IgD-negative memory B cell (primary cell): ENCODE results near the gene ABHD15. TPM values are rescaled to one million over a fixed set of nuclear protein-coding genes. Genes with fewer than 3 reads are reported as not detected.

Experiments used
- H3K27ac Mint-ChIP-seq, 3 donors: one replicate each; pipeline ENCODE4 v1.8.0; 2020 to 2022; ENCODE audit warnings: mild to moderate bottlenecking in 3 of 3, mixed read lengths in 3 of 3, moderate library complexity in 1 of 3
- H3K27me3 Mint-ChIP-seq: one replicate; pipeline ENCODE4 v1.8.0; 2021; ENCODE audit warnings: mixed read lengths
- H3K36me3 Mint-ChIP-seq: one replicate; pipeline ENCODE4 v1.8.0; 2020; ENCODE audit warnings: mild to moderate bottlenecking, mixed read lengths
- H3K4me1 Mint-ChIP-seq, 3 donors: one replicate each; pipeline ENCODE4 v1.8.0; 2020 to 2022; ENCODE audit warnings: mixed read lengths in 3 of 3, mild to moderate bottlenecking in 1 of 3
- H3K4me3 Mint-ChIP-seq, 4 donors: one replicate each; pipeline ENCODE4 v1.8.0; 2020 to 2022; ENCODE audit warnings: mild to moderate bottlenecking in 4 of 4, mixed read lengths in 4 of 4, moderate library complexity in 3 of 4
- H3K9me3 Mint-ChIP-seq, 3 donors: one replicate each; pipeline ENCODE4 v1.8.0; 2020 to 2021; ENCODE audit warnings: mixed read lengths in 3 of 3, mild to moderate bottlenecking in 1 of 3
- polyA plus RNA-seq: library from polyadenylated mRNA; unstranded; fragments of 300-500 nt; fragmentation: Illumina TruSeq; gene quantifications from one replicate; pipeline ENCODE4 v1.2.3, GENCODE V29; 2021

Gene ABHD15
- polyA plus RNA-seq, 1 donor from 2014 or later = 11.7 TPM

DNA sequence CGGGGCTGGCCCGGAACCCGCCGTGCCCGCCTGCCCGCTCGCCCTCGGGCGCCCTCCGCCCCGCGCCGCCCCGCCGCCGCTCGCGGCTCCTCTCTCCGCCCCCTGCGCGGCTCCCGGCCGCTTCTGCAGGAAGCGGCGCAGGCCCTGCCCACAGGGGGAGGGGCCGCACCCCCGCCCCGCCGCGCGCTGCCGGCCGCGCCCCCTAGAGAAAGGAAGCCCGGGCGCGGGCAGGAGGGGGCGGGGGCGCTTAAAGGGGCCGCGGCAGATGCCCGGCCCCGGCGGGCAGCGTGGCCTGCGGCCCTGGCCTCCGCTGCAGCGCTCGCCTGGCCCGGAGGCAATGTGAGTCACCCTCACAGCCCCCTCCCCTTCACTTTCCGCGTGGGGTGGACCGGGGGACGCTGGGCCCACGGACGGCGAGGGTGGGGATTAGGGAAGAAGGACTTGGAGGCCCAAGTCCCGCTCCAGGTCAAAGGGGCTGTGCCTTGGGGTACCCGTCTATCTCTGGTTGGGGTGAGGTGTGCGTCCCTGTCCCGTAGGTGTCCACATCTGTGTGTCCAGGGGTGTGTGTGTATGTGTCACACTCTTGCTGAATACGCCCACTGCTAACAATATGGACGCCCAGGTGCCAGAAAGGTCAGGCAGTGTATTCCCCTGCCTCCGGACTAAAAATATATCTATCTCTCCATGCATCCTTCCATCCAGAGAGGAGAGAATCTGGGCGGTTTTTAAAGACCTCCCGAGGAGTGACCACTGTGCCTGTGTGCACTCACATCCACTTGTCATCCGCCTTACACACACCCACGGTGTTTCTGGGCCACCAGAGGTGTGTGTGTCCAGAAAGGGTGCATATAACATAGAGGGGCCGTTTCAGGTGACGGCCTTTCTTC lies 22.9 kb upstream of the ABHD15 start, which contains the start of gene GIT1:
TSS of gene GIT1 (minus strand) at position 125 of the 887 bp plus-strand sequence. CDS start 270 bp downstream, outside the sequence.
- H3K27ac Mint-ChIP-seq = peak within 1 kb of the TSS; percentile 59 to 90 (median 86)
- H3K4me1 Mint-ChIP-seq = peaks cover 23 to 39% (median 37%) of the 10 kb centered on the region in 3 donors
- no peaks in the 10 kb centered on the region for H3K36me3 Mint-ChIP-seq
- H3K4me3 Mint-ChIP-seq = peak within 1 kb of the TSS; percentile 89 to 98 (median 92)
- no peaks in the 10 kb centered on the region for H3K9me3 Mint-ChIP-seq
- H3K27me3 Mint-ChIP-seq = no peaks in the 10 kb centered on the region

DNA sequence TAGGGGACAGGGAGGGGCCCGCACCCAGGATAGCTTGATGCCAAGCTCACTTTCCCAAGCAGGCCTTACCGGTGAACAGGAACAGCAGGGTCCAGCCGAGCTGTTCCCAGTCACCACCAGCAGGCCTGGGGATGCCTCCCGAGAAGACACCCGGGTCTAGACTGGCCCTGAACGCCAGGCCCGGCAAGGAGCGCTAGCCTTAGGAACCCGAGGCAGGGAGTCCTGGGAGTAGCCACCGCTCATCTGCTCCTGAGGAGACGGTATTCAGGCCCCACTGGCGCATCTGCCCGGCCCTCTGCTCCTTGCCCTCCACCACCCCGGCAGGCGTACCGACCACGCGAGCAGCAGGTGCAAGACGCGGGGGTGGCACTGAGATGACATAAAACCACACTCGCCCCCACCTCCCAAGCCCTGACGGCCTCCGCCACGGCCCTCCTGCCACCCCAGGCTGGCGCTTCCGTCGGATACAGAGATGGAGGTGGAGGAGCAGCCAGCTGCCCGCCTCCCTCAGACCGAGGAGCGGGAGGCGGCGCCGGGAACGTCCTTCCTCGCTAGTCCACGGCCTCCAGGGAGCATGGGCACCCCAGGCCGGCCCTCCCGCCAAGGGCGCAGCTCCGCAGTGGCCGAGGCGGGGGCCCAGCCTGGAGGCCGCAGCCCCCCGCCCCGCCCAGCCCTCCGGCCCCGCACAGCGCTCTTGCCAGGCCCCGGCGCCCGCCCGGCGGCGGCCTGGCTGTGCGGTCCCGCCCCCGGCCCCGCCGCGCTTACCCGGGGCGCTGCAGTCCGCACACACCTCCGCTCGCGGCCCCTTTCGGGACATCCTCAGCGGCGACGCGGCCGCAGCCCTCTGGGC lies 21.9 kb upstream of the ABHD15 start:
- Mint-ChIP-seq H3K9me3 (no peaks in the 10 kb centered on the region), H3K27me3 (no peaks in the 10 kb centered on the region), H3K27ac (peak overlapping the region; percentile 84 to 93 (median 86)), H3K4me3 (peak overlapping the region; percentile 87 to 98 (median 92)), H3K4me1 (peaks cover 28 to 46% (median 43%) of the 10 kb centered on the region in 3 donors), H3K36me3 (no peaks in the 10 kb centered on the region)

DNA sequence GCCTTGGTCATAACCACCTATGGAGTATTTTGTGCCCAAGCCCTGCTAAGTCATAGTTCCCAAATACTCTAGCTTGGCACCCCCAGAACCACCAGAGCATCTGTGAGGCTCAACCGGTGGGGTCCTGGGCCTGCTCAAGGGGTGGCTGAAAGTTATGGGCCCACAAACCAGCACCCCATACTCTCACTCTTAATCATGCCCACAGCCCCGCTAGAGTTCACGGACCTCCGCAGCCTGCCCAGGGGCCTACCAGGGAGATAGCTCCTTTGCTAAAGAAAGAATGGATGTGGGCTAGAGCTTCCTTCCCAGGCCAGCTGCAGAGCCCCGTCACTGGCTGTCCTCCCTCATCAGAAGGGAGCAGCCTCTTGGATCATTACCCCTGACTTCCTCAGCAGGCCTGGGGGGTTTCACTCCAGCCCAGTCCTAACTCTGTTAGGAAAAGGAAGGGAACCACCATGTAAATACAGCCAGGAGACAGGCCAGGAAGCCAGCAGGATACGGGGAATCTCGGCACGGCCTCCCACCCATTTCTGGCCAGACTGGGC lies 21.3 kb upstream of the ABHD15 start:
- Mint-ChIP-seq H3K36me3 (no peaks in the 10 kb centered on the region), H3K4me3 (peak overlapping the region; percentile 87 to 98 (median 92)), H3K4me1 (peaks cover 31 to 47% (median 43%) of the 10 kb centered on the region in 3 donors), H3K27ac (peak overlapping the region; percentile 84 to 93 (median 86)), H3K9me3 (no peaks in the 10 kb centered on the region), H3K27me3 (no peaks in the 10 kb centered on the region)

DNA sequence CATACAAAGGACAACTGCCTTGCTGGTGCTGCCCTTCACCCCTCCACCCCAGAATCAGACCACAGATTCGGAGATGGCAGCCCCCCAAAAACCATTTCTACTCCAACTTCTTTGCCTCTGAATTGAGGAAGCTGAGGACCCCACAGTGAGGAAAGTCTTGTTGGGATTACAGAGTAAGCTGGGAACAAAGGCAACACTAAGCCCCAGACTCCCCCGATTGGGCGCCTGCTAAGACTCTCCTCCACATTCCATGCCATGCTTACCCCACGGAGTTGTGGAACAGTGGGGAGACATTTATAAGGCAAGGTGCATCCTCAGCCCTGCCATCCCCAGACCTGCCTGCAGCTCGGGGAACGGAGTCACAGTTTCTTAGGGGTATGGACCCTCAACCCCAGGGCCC lies 20.8 kb upstream of the ABHD15 start:
- Mint-ChIP-seq H3K27ac (peak overlapping the region in 1 of 3 donors; percentile 86), H3K4me1 (peaks cover 31 to 47% (median 40%) of the 10 kb centered on the region in 3 donors), H3K27me3 (no peaks in the 10 kb centered on the region), H3K9me3 (no peaks in the 10 kb centered on the region), H3K4me3 (peak overlapping the region in 3 of 4 donors; percentile 25 to 98 (median 89)), H3K36me3 (no peaks in the 10 kb centered on the region)

DNA sequence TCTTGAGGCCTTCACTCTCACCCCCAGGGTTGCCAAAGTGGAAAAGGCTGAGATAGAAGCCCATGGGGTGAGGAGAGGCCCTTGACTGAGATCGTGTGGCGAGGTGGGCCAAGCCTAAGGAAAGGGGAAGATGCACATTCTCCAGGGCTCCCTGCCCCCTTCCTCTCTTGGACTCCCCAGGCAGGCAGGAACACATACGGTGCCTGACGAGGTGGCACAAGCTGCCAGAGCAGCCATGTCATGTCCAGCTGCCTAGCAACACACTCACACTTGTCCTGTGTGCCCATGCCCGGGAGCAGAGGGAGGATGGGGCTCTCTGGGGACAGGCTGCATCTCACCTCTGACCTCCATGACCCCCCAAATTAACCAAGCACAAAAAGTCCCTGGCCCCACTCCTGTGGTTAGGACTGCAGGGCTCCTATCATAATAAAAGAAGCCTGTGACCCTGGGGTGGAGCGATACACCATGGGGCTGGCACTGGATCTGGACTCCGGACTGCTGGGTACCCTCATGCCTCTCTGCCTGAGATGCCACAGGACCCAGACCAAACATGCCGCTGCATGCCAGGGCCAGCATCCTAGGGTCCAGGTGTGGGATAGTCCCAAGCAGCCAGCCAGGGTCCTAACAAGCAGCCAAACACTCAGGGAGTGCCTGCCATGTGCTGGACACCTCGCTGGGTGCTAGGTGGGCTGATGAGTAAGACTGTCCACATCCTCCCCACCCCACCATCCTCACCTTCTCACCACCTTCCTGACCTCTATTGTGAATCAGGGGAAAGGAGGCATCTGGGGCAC lies 20.0 kb upstream of the ABHD15 start:
- Mint-ChIP-seq H3K27me3 (no peaks in the 10 kb centered on the region), H3K27ac (peak overlapping the region in 2 of 3 donors; percentile 69 to 86), H3K4me3 (peak overlapping the region; percentile 25 to 89 (median 50)), H3K4me1 (peaks cover 25 to 41% (median 33%) of the 10 kb centered on the region in 3 donors), H3K36me3 (no peaks in the 10 kb centered on the region), H3K9me3 (no peaks in the 10 kb centered on the region)

DNA sequence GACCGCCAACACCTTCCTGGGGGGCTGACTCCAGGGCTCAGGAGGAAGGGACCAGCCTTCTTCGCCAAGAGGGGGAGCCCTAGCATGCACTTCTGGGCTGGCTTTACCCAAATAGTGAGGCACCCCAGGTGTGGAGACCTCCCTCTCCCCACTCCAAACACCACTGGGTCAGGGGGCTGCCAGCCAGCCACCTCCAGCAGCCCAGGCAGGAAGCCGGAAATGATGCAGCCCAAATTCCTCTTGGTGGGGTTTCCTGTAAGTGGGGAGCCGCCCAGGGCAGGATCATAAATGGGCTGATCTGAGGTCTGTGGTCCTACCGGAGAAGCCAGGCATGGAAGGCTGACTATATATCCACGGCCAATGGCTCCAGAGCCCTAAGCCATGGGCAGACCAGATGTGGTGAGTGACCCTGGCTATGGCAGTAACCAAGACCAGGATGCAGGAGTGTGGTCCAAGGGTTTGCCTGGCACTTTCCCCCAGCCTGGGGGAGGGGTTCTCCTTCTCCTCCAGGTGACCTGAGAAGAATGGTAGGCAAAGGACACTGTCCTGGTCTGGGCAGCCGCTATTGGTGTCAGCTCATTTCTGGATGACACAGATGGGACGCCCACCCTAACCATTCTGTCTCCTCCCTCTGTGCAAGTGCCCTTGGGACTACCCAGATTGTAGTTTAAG lies 18.4 kb upstream of the ABHD15 start:
- Mint-ChIP-seq H3K27me3 (no peaks in the 10 kb centered on the region), H3K4me1 (peaks cover 23 to 34% (median 24%) of the 10 kb centered on the region in 3 donors)

DNA sequence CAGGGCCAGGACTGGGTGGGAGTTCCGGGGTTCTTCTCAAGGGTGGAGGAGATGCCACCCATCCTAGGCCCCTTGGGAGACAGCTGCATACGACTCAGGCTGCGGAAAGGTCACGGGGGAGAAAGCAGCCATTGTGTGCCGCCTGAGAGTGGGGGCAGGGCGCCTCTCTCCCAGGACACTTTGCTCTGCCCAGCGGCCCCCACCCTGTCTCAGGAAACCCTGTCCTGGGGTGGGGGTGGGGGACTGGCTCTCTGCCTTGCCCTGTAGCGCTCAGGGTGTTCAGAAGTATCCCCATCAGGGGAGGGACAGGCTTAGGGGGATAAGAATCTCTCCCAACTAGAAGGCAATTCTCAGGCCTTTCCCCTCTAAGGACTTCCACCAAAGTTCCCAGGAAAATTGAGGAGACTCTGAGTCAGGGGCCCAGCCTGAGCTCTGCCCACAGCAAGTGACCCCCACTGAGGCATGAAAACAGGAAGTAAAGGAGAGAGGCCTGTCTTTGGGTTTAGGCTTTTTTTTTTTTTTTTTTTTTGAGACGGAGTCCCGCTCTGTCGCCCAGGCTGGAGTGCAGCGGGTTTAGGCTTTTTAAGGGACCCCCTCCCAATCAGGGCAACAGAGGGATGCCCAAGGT lies 17.7 kb upstream of the ABHD15 start:
- peaks cover 21 to 31% (median 23%) of the 10 kb centered on the region in 3 donors for H3K4me1 Mint-ChIP-seq
- peak overlapping the region in 2 of 4 donors; percentile 55 to 84 for H3K4me3 Mint-ChIP-seq
- peaks cover 3% of the 10 kb centered on the region for H3K36me3 Mint-ChIP-seq
- H3K9me3 Mint-ChIP-seq = no peaks in the 10 kb centered on the region
- H3K27me3 Mint-ChIP-seq = no peaks in the 10 kb centered on the region
- H3K27ac Mint-ChIP-seq = peak overlapping the region in 2 of 3 donors; percentile 56 to 73

More for the DNA sequence above, 18.4 kb upstream of the ABHD15 start:
- H3K9me3 Mint-ChIP-seq = no peaks in the 10 kb centered on the region
- H3K27ac Mint-ChIP-seq = peak overlapping the region in 2 of 3 donors; percentile 50 to 56
- H3K36me3 Mint-ChIP-seq = peaks cover 2% of the 10 kb centered on the region
- peak overlapping the region in 2 of 4 donors; percentile 33 to 84 for H3K4me3 Mint-ChIP-seq

DNA sequence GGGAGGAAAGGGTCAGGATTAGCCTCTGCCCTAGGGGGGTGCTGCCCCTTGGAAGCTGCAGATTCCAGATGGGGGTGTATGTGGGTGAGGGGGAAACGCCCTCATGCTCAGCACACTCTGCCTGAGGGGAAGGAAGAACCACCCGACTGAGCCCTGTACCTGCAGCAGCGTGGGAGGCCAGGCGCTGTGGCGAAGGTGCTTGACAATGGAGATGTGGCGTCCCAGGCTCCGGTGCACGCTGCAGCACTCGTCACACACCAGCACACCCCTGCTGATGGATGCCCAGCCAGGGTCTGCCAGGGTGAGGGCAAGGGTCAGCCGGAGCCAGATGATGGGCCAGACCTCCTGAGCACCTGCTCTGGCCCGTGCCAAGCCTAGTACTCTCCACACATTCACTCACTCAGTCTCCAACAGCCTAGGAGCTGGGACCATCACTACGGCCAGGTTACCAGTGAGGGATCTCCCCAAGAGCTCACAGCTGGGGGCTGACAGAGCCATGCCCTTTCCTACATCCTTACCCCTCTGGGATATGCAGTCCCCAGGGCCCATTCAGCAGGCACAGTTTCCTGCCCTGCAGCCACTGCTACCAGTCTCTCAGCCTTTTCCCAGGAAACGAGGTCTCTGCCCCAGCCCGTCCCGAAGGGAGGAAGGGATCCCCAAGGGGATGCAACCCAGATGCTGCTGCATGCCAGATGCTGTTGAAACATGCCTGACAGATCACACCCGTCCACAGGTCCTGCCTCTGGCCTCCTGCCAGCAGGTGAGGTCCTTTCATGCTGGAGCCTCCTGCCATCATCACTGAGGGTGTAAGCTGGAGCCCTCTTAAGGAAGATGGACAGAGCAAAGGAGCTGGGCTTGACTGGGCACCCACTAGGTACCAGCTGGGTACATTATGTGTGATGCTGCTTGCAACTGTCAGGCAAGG lies 16.7 kb upstream of the ABHD15 start:
- Mint-ChIP-seq H3K27ac (peak overlapping the region in 1 of 3 donors; percentile 7), H3K4me1 (peaks cover 21 to 31% (median 23%) of the 10 kb centered on the region in 3 donors), H3K27me3 (no peaks in the 10 kb centered on the region), H3K36me3 (peaks cover 3% of the 10 kb centered on the region), H3K4me3 (peak overlapping the region in 1 of 4 donors; percentile 55), H3K9me3 (no peaks in the 10 kb centered on the region)

DNA sequence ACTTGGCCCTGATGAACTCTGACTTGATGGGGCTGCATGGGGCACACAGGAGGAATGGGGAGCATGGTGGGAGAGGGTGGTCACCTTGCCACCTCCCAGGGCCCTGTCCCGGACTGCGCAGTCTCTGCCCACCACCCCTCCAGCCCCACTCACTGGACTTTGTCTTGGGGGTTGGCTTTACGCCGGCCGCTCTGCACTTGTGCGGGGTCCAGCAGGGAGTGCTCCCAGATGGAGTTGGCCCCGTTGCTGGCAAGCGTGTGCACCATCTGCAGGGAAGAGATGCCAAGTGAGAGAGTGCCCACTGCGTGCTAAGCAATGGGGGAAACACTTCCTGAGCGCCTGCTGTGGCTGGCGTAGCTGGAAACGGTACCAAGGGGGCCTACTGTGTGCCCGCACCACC lies 15.9 kb upstream of the ABHD15 start:
- Mint-ChIP-seq H3K36me3 (peaks cover 3% of the 10 kb centered on the region), H3K4me3 (no peak overlapping the region), H3K27me3 (no peaks in the 10 kb centered on the region), H3K27ac (no peak overlapping the region), H3K9me3 (no peaks in the 10 kb centered on the region), H3K4me1 (peaks cover 18 to 26% (median 19%) of the 10 kb centered on the region in 3 donors)

DNA sequence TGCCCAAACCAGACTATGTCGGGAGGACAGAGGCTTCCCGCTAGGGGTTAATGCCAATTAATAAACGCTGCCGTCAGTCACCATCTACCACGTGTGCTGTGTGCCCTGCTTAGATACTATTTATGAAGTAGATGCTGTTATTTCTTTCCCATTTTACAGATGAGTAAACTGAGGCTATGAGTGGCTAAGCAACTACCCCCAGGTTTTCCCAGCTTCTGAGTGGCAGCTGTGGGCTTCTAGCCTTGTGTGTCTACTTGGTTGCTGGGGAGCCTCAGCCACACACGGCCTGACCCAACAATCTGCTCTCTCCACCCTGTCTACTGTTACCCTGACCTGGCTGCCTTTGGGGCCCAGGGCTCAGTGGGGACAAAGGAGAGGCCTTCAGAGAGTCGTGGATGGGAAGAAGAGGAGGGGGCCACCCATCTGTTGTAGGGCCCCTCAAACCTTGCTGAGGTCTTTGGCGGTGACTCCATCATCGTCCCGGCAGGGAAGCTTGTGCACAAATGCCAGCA lies 15.5 kb upstream of the ABHD15 start:
- peaks cover 3% of the 10 kb centered on the region for H3K36me3 Mint-ChIP-seq
- H3K4me1 Mint-ChIP-seq = peaks cover 17 to 21% (median 18%) of the 10 kb centered on the region in 3 donors
- H3K27me3 Mint-ChIP-seq = no peaks in the 10 kb centered on the region
- no peaks in the 10 kb centered on the region for H3K9me3 Mint-ChIP-seq
- H3K27ac Mint-ChIP-seq = peak overlapping the region in 1 of 3 donors; percentile 71
- H3K4me3 Mint-ChIP-seq = no peak overlapping the region

DNA sequence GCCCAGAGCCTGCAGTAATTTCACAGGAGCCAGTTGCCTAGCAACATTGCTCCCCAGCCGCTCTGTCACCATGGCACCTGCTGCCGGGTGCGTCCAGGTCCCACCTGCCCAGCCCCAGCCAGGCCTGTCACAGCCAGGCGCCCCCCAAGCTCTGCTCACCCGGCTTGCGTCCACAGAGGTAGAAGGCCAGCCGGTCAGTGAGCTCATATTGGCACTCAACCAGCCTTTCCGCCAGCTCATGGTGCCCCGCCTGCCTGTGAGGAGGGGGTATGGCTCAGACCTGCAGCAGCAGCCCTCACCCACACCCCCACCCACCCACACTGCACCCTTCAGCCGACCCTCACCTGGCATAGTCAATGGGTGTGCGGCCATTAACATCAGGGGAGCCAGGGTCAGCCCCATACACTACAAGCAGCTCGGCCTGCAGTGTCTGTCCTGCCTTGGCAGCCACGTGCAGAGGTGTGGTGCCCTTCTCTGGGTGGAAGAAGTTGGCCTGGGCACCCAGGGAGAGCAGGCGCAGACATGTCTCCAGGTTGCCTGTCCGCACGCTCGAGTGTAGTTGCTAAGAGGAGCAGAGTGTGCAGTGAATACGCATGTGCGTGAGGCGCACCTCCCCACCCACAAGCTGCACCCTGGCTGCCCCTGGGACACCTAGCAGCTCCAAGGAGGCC lies 14.9 kb upstream of the ABHD15 start:
- Mint-ChIP-seq H3K27me3 (no peaks in the 10 kb centered on the region), H3K9me3 (no peaks in the 10 kb centered on the region), H3K36me3 (peaks cover 3% of the 10 kb centered on the region), H3K4me3 (no peak overlapping the region), H3K4me1 (peaks cover 14 to 21% (median 18%) of the 10 kb centered on the region in 3 donors), H3K27ac (peak overlapping the region in 1 of 3 donors; percentile 71)
